ENCODE data around the gene TENT4A. TPM values are rescaled to one million over a fixed set of nuclear protein-coding genes. Genes with fewer than 3 reads are reported as not detected.

TENT4A gene
- total RNA-seq, 3 donors from 2014 or later (not counting 1 experiment from before 2014, with no cell fraction given): 36.0 to 65.6 (median 44.9) TPM

GRCh38 chr5:6763191-6763590 lies 50.0 kb downstream of the TENT4A start:
- 96% methylated on average over 12 of the region's 12 CpGs for WGBS (ENCODE audit: insufficient coverage)
- H3K4me1 ChIP-seq (ENCODE audit: control insufficient read depth, insufficient read depth, low read length): peaks cover 18% of the 10 kb centered on the region
- Mint-ChIP-seq H3K4me1 (peaks cover 7 to 8% of the 10 kb centered on the region in 2 donors), H3K9me3 (no peaks in the 10 kb centered on the region), H3K36me3 (no peaks in the 10 kb centered on the region), H3K4me3 (no peak overlapping the region), H3K27ac (no peak overlapping the region), H3K27me3 (ENCODE audit: low read depth in 2 of 2) (no peaks in the 10 kb centered on the region)
- H3K9me3 ChIP-seq (ENCODE audit: control insufficient read depth, insufficient read depth, low read length): no peaks in the 10 kb centered on the region
- DNase-seq (no peak), ATAC-seq (no peak)
- no peak overlapping the region for H3K4me3 ChIP-seq (ENCODE audit: low read length)
- no peaks in the 10 kb centered on the region for H3K36me3 ChIP-seq (ENCODE audit: control insufficient read depth, insufficient read depth, low read length)
- intact Hi-C loops (cut with micrococcal nuclease): no loop called here
- no peaks in the 10 kb centered on the region for H3K27me3 ChIP-seq (ENCODE audit: control insufficient read depth, insufficient read depth, low read length)
- TF ChIP-seq CTCF (IDR thresholded peaks at IDR 0.05): no peak
- no peak overlapping the region for H3K27ac ChIP-seq (ENCODE audit: low read length)

GRCh38 chr5:6765612-6766525 lies 52.6 kb downstream of the TENT4A start:
- intact Hi-C loops (cut with micrococcal nuclease): loop anchor here (5.0 kb wide), 3 partner anchors 71 to 1051 kb away; no protein-coding TSS in a partner anchor
- Histone ChIP-seq H3K27ac (ENCODE audit: low read length) (no peak overlapping the region), H3K27me3 (ENCODE audit: control insufficient read depth, insufficient read depth, low read length) (no peaks in the 10 kb centered on the region), H3K4me1 (ENCODE audit: control insufficient read depth, insufficient read depth, low read length) (peaks cover 18% of the 10 kb centered on the region), H3K4me3 (ENCODE audit: low read length) (no peak overlapping the region), H3K36me3 (ENCODE audit: control insufficient read depth, insufficient read depth, low read length) (no peaks in the 10 kb centered on the region), H3K9me3 (ENCODE audit: control insufficient read depth, insufficient read depth, low read length) (no peaks in the 10 kb centered on the region)
- DNase-seq: peak; percentile 55 to 71
- WGBS (ENCODE audit: insufficient coverage): 35% methylated on average over 22 of the region's 22 CpGs
- ATAC-seq: peak; percentile 77 to 87 (median 81)
- H3K9me3 Mint-ChIP-seq: no peaks in the 10 kb centered on the region
- peak; percentile 83 for TF ChIP-seq CTCF (IDR thresholded peaks at IDR 0.05)
- H3K36me3 Mint-ChIP-seq: no peaks in the 10 kb centered on the region
- H3K27me3 Mint-ChIP-seq (ENCODE audit: low read depth in 2 of 2): no peaks in the 10 kb centered on the region
- peaks cover 7 to 8% of the 10 kb centered on the region in 2 donors for H3K4me1 Mint-ChIP-seq
- no peak overlapping the region for H3K27ac Mint-ChIP-seq
- H3K4me3 Mint-ChIP-seq: no peak overlapping the region

GRCh38 chr5:6766604-6767093 lies 53.4 kb downstream of the TENT4A start:
- Mint-ChIP-seq H3K27ac (no peak overlapping the region), H3K27me3 (ENCODE audit: low read depth in 2 of 2) (no peaks in the 10 kb centered on the region), H3K4me3 (no peak overlapping the region), H3K36me3 (no peaks in the 10 kb centered on the region), H3K4me1 (peaks cover 7 to 8% of the 10 kb centered on the region in 2 donors), H3K9me3 (no peaks in the 10 kb centered on the region)
- Histone ChIP-seq H3K27ac (ENCODE audit: low read length) (peak overlapping the region; percentile 25), H3K9me3 (ENCODE audit: control insufficient read depth, insufficient read depth, low read length) (no peaks in the 10 kb centered on the region), H3K4me1 (ENCODE audit: control insufficient read depth, insufficient read depth, low read length) (peaks cover 18% of the 10 kb centered on the region), H3K27me3 (ENCODE audit: control insufficient read depth, insufficient read depth, low read length) (no peaks in the 10 kb centered on the region), H3K36me3 (ENCODE audit: control insufficient read depth, insufficient read depth, low read length) (no peaks in the 10 kb centered on the region), H3K4me3 (ENCODE audit: low read length) (no peak overlapping the region)
- 30% methylated on average over 12 of the region's 12 CpGs for WGBS (ENCODE audit: insufficient coverage)
- TF ChIP-seq CTCF (IDR thresholded peaks at IDR 0.05): no peak
- ATAC-seq (peak; percentile 45 to 73 (median 73)), DNase-seq (peak; percentile 38 to 52)
- intact Hi-C loops (cut with micrococcal nuclease): loop anchor here (5.0 kb wide), 3 partner anchors 71 to 1051 kb away; no protein-coding TSS in a partner anchor
